Gastroesophageal sphincter (tissue), 3 donors: ENCODE measurements around the gene CHN1.

Experiments
- EP300 ChIP-seq: sonication (generic); formaldehyde crosslinking; IDR thresholded peaks from one replicate; pipeline ENCODE4 v1.6.1; 2017; ENCODE audit warnings: antibody characterized with exemption, mild to moderate bottlenecking
- POLR2A ChIP-seq, 2 donors: fragments of 450-650 bp; IDR thresholded peaks; one replicate each; pipeline ENCODE4 v1.6.1; 2017; ENCODE audit warnings: antibody characterized with exemption in 2 of 2, mild to moderate bottlenecking in 2 of 2, moderate library complexity in 1 of 2
- POLR2AphosphoS5 ChIP-seq: sonication (generic); formaldehyde crosslinking; IDR thresholded peaks from one replicate; pipeline ENCODE4 v1.6.1; 2017; ENCODE audit warnings: antibody characterized with exemption
- TF ChIP-seq, protein P1 (sequence below), 4 experiments: fragments of 200-600 bp in 2 of 4; fragments of 450-650 bp in 2 of 4; sonication (generic) in 1 of 4; IDR thresholded peaks; one replicate each; pipeline ENCODE4 v1.5.1; 2017 to 2019; ENCODE audit warnings: antibody characterized with exemption in 4 of 4, mild to moderate bottlenecking in 2 of 4, moderate library complexity in 2 of 4

DNA sequence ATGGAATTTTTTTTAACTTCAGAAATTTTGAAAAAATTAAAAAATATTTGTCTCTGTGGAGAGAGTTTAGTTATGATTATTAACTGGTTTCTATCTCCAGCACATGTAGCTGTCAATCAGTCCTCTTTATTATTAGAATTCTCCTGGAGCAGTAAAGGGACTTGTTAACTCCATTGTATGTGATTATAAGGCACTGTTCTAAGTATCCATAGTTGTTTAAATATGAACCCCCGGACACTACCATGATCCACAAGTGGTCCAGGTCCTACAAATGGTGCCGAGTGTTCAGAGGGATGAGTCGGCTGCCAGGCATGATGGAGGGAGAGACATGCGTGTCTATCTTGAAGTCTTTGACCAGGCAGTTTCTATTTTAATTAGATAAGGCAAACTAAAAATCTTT is 241.4 kb downstream of the CHN1 start:
- TF ChIP-seq, protein P1, sequence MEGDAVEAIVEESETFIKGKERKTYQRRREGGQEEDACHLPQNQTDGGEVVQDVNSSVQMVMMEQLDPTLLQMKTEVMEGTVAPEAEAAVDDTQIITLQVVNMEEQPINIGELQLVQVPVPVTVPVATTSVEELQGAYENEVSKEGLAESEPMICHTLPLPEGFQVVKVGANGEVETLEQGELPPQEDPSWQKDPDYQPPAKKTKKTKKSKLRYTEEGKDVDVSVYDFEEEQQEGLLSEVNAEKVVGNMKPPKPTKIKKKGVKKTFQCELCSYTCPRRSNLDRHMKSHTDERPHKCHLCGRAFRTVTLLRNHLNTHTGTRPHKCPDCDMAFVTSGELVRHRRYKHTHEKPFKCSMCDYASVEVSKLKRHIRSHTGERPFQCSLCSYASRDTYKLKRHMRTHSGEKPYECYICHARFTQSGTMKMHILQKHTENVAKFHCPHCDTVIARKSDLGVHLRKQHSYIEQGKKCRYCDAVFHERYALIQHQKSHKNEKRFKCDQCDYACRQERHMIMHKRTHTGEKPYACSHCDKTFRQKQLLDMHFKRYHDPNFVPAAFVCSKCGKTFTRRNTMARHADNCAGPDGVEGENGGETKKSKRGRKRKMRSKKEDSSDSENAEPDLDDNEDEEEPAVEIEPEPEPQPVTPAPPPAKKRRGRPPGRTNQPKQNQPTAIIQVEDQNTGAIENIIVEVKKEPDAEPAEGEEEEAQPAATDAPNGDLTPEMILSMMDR (IDR thresholded peaks at IDR 0.05): no peak
- TF ChIP-seq POLR2A (IDR thresholded peaks at IDR 0.05) (no peak), EP300 (no peak), POLR2AphosphoS5 (no peak)
